ENCODE results near the gene SAMD4B.

GRCh38 chr19:39314016-39314728, 28.0 kb upstream of the SAMD4B start:
- no peak for TF ChIP-seq CTCF (conservative IDR thresholded peaks at IDR 0.05; ENCODE audit: low read depth, low read length)
- TF ChIP-seq EZH2 (IDR thresholded peaks at IDR 0.05; ENCODE audit: low read length, unreplicated experiment): no peak
- no peak for TF ChIP-seq EZH2phosphoT487 (IDR thresholded peaks at IDR 0.05; ENCODE audit: borderline replicate concordance, low read length)

All from PC-3 (cell line).